ENCODE measurements around the gene IL1R1.
"Not testable (repeated sequence)": the region's sequence is repeated elsewhere in the genome, so short reads cannot be mapped to it uniquely, and the experiment has no call there.

Gene IL1R1

GRCh38 chr2:102119255-102119654 lies 23.3 kb upstream of the IL1R1 start:
- DNase-seq, result no peak
- H3K9me3 Mint-ChIP-seq, result peaks cover 5% of the 10 kb centered on the region
- no peak overlapping the region for H3K4me3 Mint-ChIP-seq
- H3K27ac Mint-ChIP-seq, result no peak overlapping the region
- H3K36me3 Mint-ChIP-seq (ENCODE audit: low read depth), result peaks cover 13% of the 10 kb centered on the region
- H3K4me1 Mint-ChIP-seq (ENCODE audit: low read depth), result peaks cover 43% of the 10 kb centered on the region
- H3K27me3 Mint-ChIP-seq, result peaks cover 6% of the 10 kb centered on the region

- H3K27ac Mint-ChIP-seq, result no peak overlapping the region
- no peak for DNase-seq
- peaks cover 33% of the 10 kb centered on the region for H3K4me1 Mint-ChIP-seq (ENCODE audit: low read depth)
- H3K4me3 Mint-ChIP-seq, result no peak overlapping the region
- peaks cover 7% of the 10 kb centered on the region for H3K27me3 Mint-ChIP-seq
- peaks cover 13% of the 10 kb centered on the region for H3K36me3 Mint-ChIP-seq (ENCODE audit: low read depth)
- H3K9me3 Mint-ChIP-seq, result peaks cover 8% of the 10 kb centered on the region
Measured at GRCh38 chr2:102120261-102120660, 22.3 kb upstream of the IL1R1 start.

- H3K36me3 Mint-ChIP-seq (ENCODE audit: low read depth), result peaks cover 10% of the 10 kb centered on the region
- H3K4me1 Mint-ChIP-seq (ENCODE audit: low read depth), result peaks cover 28% of the 10 kb centered on the region
- H3K27ac Mint-ChIP-seq, result no peak overlapping the region
- H3K27me3 Mint-ChIP-seq, result peaks cover 8% of the 10 kb centered on the region
- peaks cover 6% of the 10 kb centered on the region for H3K9me3 Mint-ChIP-seq
- no peak for DNase-seq
- no peak overlapping the region for H3K4me3 Mint-ChIP-seq
Measured at GRCh38 chr2:102120701-102121159, 21.8 kb upstream of the IL1R1 start.

- Mint-ChIP-seq H3K4me3 (no peak overlapping the region), H3K27me3 (peaks cover 8% of the 10 kb centered on the region), H3K4me1 (ENCODE audit: low read depth) (peaks cover 26% of the 10 kb centered on the region), H3K9me3 (peaks cover 9% of the 10 kb centered on the region), H3K36me3 (ENCODE audit: low read depth) (peaks cover 13% of the 10 kb centered on the region), H3K27ac (no peak overlapping the region)
- no peak for DNase-seq
Measured at GRCh38 chr2:102122115-102122514, 20.4 kb upstream of the IL1R1 start.

- Mint-ChIP-seq H3K4me3 (no peak overlapping the region), H3K9me3 (peaks cover 13% of the 10 kb centered on the region), H3K36me3 (ENCODE audit: low read depth) (peaks cover 10% of the 10 kb centered on the region), H3K4me1 (ENCODE audit: low read depth) (peaks cover 29% of the 10 kb centered on the region), H3K27ac (no peak overlapping the region), H3K27me3 (peaks cover 8% of the 10 kb centered on the region)
- no peak for DNase-seq
Measured at GRCh38 chr2:102122909-102123308, 19.6 kb upstream of the IL1R1 start.

GRCh38 chr2:102124421-102124820 lies 18.1 kb upstream of the IL1R1 start:
- Mint-ChIP-seq H3K9me3 (peaks cover 20% of the 10 kb centered on the region), H3K4me1 (ENCODE audit: low read depth) (peaks cover 40% of the 10 kb centered on the region), H3K36me3 (ENCODE audit: low read depth) (peaks cover 14% of the 10 kb centered on the region)
- not testable (repeated sequence) for H3K4me3 Mint-ChIP-seq, DNase-seq, H3K27me3 Mint-ChIP-seq, H3K27ac Mint-ChIP-seq

GRCh38 chr2:102126169-102126568 lies 16.4 kb upstream of the IL1R1 start:
- Mint-ChIP-seq H3K36me3 (ENCODE audit: low read depth) (peaks cover 18% of the 10 kb centered on the region), H3K4me3 (no peak overlapping the region), H3K27ac (no peak overlapping the region), H3K4me1 (ENCODE audit: low read depth) (peaks cover 45% of the 10 kb centered on the region), H3K27me3 (peaks cover 8% of the 10 kb centered on the region), H3K9me3 (peaks cover 27% of the 10 kb centered on the region)
- no peak for DNase-seq

GRCh38 chr2:102126660-102127059 lies 15.9 kb upstream of the IL1R1 start:
- Mint-ChIP-seq H3K27me3 (peaks cover 8% of the 10 kb centered on the region), H3K36me3 (ENCODE audit: low read depth) (peaks cover 23% of the 10 kb centered on the region), H3K4me1 (ENCODE audit: low read depth) (peaks cover 49% of the 10 kb centered on the region), H3K27ac (no peak overlapping the region), H3K9me3 (peaks cover 32% of the 10 kb centered on the region), H3K4me3 (no peak overlapping the region)
- DNase-seq, result no peak

GRCh38 chr2:102129082-102129481 lies 13.5 kb upstream of the IL1R1 start:
- Mint-ChIP-seq H3K4me3 (no peak overlapping the region), H3K4me1 (ENCODE audit: low read depth) (peaks cover 51% of the 10 kb centered on the region), H3K27ac (no peak overlapping the region), H3K27me3 (peaks cover 10% of the 10 kb centered on the region), H3K36me3 (ENCODE audit: low read depth) (peaks cover 27% of the 10 kb centered on the region), H3K9me3 (peaks cover 47% of the 10 kb centered on the region)
- DNase-seq, result no peak

- peaks cover 14% of the 10 kb centered on the region for H3K27me3 Mint-ChIP-seq
- peaks cover 27% of the 10 kb centered on the region for H3K36me3 Mint-ChIP-seq (ENCODE audit: low read depth)
- H3K4me1 Mint-ChIP-seq (ENCODE audit: low read depth), result peaks cover 51% of the 10 kb centered on the region
- no peak overlapping the region for H3K4me3 Mint-ChIP-seq
- H3K27ac Mint-ChIP-seq, result no peak overlapping the region
- peaks cover 46% of the 10 kb centered on the region for H3K9me3 Mint-ChIP-seq
- DNase-seq, result no peak
Measured at GRCh38 chr2:102129951-102130646, 12.4 kb upstream of the IL1R1 start.

GRCh38 chr2:102130647-102130991 lies 11.9 kb upstream of the IL1R1 start:
- Mint-ChIP-seq H3K27ac (no peak overlapping the region), H3K4me1 (ENCODE audit: low read depth) (peaks cover 53% of the 10 kb centered on the region), H3K9me3 (peaks cover 46% of the 10 kb centered on the region), H3K4me3 (no peak overlapping the region), H3K36me3 (ENCODE audit: low read depth) (peaks cover 27% of the 10 kb centered on the region), H3K27me3 (peaks cover 12% of the 10 kb centered on the region)
- DNase-seq, result no peak

- Mint-ChIP-seq H3K27me3 (peaks cover 11% of the 10 kb centered on the region), H3K27ac (no peak overlapping the region), H3K36me3 (ENCODE audit: low read depth) (peaks cover 23% of the 10 kb centered on the region), H3K9me3 (peaks cover 44% of the 10 kb centered on the region), H3K4me1 (ENCODE audit: low read depth) (peaks cover 53% of the 10 kb centered on the region), H3K4me3 (no peak overlapping the region)
- DNase-seq, result no peak
Measured at GRCh38 chr2:102131564-102131963, 11.0 kb upstream of the IL1R1 start.

GRCh38 chr2:102137138-102137537 lies 5.4 kb upstream of the IL1R1 start:
- Mint-ChIP-seq H3K27me3 (peaks cover 32% of the 10 kb centered on the region), H3K9me3 (peaks cover 40% of the 10 kb centered on the region), H3K4me1 (ENCODE audit: low read depth) (peaks cover 63% of the 10 kb centered on the region), H3K27ac (peak overlapping the region; percentile 86), H3K4me3 (peak overlapping the region; percentile 5), H3K36me3 (ENCODE audit: low read depth) (peaks cover 56% of the 10 kb centered on the region)
- DNase-seq, result peak; percentile 69

GRCh38 chr2:102138331-102138730 lies 4.2 kb upstream of the IL1R1 start:
- peaks cover 59% of the 10 kb centered on the region for H3K36me3 Mint-ChIP-seq (ENCODE audit: low read depth)
- peaks cover 40% of the 10 kb centered on the region for H3K27me3 Mint-ChIP-seq
- peak overlapping the region; percentile 86 for H3K27ac Mint-ChIP-seq
- DNase-seq, result no peak
- H3K4me3 Mint-ChIP-seq, result no peak overlapping the region
- peaks cover 68% of the 10 kb centered on the region for H3K4me1 Mint-ChIP-seq (ENCODE audit: low read depth)
- H3K9me3 Mint-ChIP-seq, result peaks cover 34% of the 10 kb centered on the region

- peaks cover 49% of the 10 kb centered on the region for H3K9me3 Mint-ChIP-seq
- peaks cover 74% of the 10 kb centered on the region for H3K36me3 Mint-ChIP-seq (ENCODE audit: low read depth)
- DNase-seq, result no peak
- peaks cover 71% of the 10 kb centered on the region for H3K4me1 Mint-ChIP-seq (ENCODE audit: low read depth)
- no peak overlapping the region for H3K4me3 Mint-ChIP-seq
- H3K27me3 Mint-ChIP-seq, result peaks cover 44% of the 10 kb centered on the region
- no peak overlapping the region for H3K27ac Mint-ChIP-seq
Measured at GRCh38 chr2:102139851-102140250, 2.7 kb upstream of the IL1R1 start.

Measured in activated T-cell treated with anti-CD3 and anti-CD28 coated beads, Interleukin-2, amount 50 U/mL, for 24 hours (primary cell).